ENCODE results near the gene EPHA6.
"Not testable (repeated sequence)": the region's sequence is repeated elsewhere in the genome, so short reads cannot be mapped to it uniquely, and the experiment has no call there.

Gene EPHA6

GRCh38 chr3:96915445-96915844 lies 101.1 kb downstream of the EPHA6 start:
- no peak for DNase-seq (ENCODE audit: low read depth in 2 of 2)

GRCh38 chr3:96931119-96931862 lies 116.9 kb downstream of the EPHA6 start:
- no peak for DNase-seq (ENCODE audit: low read depth in 2 of 2)

- not testable (repeated sequence) for DNase-seq (ENCODE audit: low read depth in 2 of 2)
Measured at GRCh38 chr3:96942131-96942530, 127.7 kb downstream of the EPHA6 start.

- DNase-seq (ENCODE audit: low read depth in 2 of 2): no peak
Measured at GRCh38 chr3:96958856-96959255, 144.5 kb downstream of the EPHA6 start.

GRCh38 chr3:96959474-96959873 lies 145.1 kb downstream of the EPHA6 start:
- DNase-seq (ENCODE audit: low read depth in 2 of 2): no peak

GRCh38 chr3:96959901-96960641 lies 145.7 kb downstream of the EPHA6 start:
- no peak for DNase-seq (ENCODE audit: low read depth in 2 of 2)

GRCh38 chr3:96960661-96961330 lies 146.4 kb downstream of the EPHA6 start:
- no peak for DNase-seq (ENCODE audit: low read depth in 2 of 2)

- DNase-seq (ENCODE audit: low read depth in 2 of 2): no peak
Measured at GRCh38 chr3:96961576-96961975, 147.2 kb downstream of the EPHA6 start.

- DNase-seq (ENCODE audit: low read depth in 2 of 2): no peak
Measured at GRCh38 chr3:96966181-96966929, 152.0 kb downstream of the EPHA6 start.

GRCh38 chr3:96970211-96970610 lies 155.8 kb downstream of the EPHA6 start:
- DNase-seq (ENCODE audit: low read depth in 2 of 2): no peak

GRCh38 chr3:96977671-96978070 lies 163.3 kb downstream of the EPHA6 start:
- DNase-seq (ENCODE audit: low read depth in 2 of 2): no peak

GRCh38 chr3:96983716-96984115 lies 169.3 kb downstream of the EPHA6 start:
- not testable (repeated sequence) for DNase-seq (ENCODE audit: low read depth in 2 of 2)

- DNase-seq (ENCODE audit: low read depth in 2 of 2): no peak
Measured at GRCh38 chr3:96986241-96986640, 171.8 kb downstream of the EPHA6 start.

GRCh38 chr3:96991231-96991630 lies 176.8 kb downstream of the EPHA6 start:
- no peak for DNase-seq (ENCODE audit: low read depth in 2 of 2)

GRCh38 chr3:96991800-96992365 lies 177.5 kb downstream of the EPHA6 start:
- no peak for DNase-seq (ENCODE audit: low read depth in 2 of 2)

- no peak for DNase-seq (ENCODE audit: low read depth in 2 of 2)
Measured at GRCh38 chr3:96994988-96995387, 180.6 kb downstream of the EPHA6 start.

- DNase-seq (ENCODE audit: low read depth in 2 of 2): no peak
Measured at GRCh38 chr3:96996009-96996408, 181.6 kb downstream of the EPHA6 start.

GRCh38 chr3:97001611-97002010 lies 187.2 kb downstream of the EPHA6 start:
- DNase-seq (ENCODE audit: low read depth in 2 of 2): no peak

- no peak for DNase-seq (ENCODE audit: low read depth in 2 of 2)
Measured at GRCh38 chr3:97009427-97010019, 195.1 kb downstream of the EPHA6 start.

- no peak for DNase-seq (ENCODE audit: low read depth in 2 of 2)
Measured at GRCh38 chr3:97010881-97011657, 196.7 kb downstream of the EPHA6 start.
